K562 (cell line): ENCODE measurements around the gene C1QTNF12. TPM values are rescaled to one million over a fixed set of nuclear protein-coding genes. Genes with fewer than 3 reads are reported as not detected.
A peak's percentile ranks its signal among the peaks of the same experiment; 100 is the strongest.

Experiments
- CBX3 ChIP-seq, 2 experiments: IDR thresholded peaks; 1 replicate in 1 of 2; 2 replicates in 1 of 2; pipeline ENCODE4 v1.6.1; 2012; ENCODE audit warnings: inconsistent platforms in 2 of 2, low read length in 2 of 2, borderline replicate concordance in 1 of 2, control low read depth in 1 of 2
- CHAMP1 ChIP-seq: fragments of 450-650 bp; IDR thresholded peaks from 2 replicates; pipeline ENCODE4 v1.6.1; 2016; ENCODE audit warnings: mild to moderate bottlenecking
- CHD1 ChIP-seq: fragments of 200-600 bp; sonication (generic); IDR thresholded peaks from one replicate; pipeline ENCODE4 v1.6.1; 2012; ENCODE audit warnings: mild to moderate bottlenecking, moderate library complexity, low read length, inconsistent platforms
- GATAD2B ChIP-seq: fragments of 450-650 bp; IDR thresholded peaks from 2 replicates; pipeline ENCODE4 v1.6.1; 2017; ENCODE audit warnings: mild to moderate bottlenecking, borderline replicate concordance
- HNRNPLL ChIP-seq: fragments of 200-400 bp; formaldehyde crosslinking; IDR thresholded peaks from 2 replicates; pipeline ENCODE4 v1.6.1; 2017; ENCODE audit warnings: low read length, low read depth, mild to moderate bottlenecking; ENCODE audit not compliant: poor library complexity, severe bottlenecking
- NEUROD1 ChIP-seq: fragments of 150-350 bp; IDR thresholded peaks from 2 replicates; pipeline ENCODE4 v1.6.1; 2014; ENCODE audit warnings: borderline replicate concordance, low read length, low read depth; ENCODE audit not compliant: partially characterized antibody
- PKNOX1 ChIP-seq: fragments of 450-650 bp; IDR thresholded peaks from 2 replicates; pipeline ENCODE4 v1.6.1; 2016
- RBFOX2 ChIP-seq: fragments of 200-400 bp; formaldehyde crosslinking; IDR thresholded peaks from 2 replicates; pipeline ENCODE4 v1.6.1; 2017; ENCODE audit warnings: low read depth, mild to moderate bottlenecking, low read length, moderate library complexity
- SP2 ChIP-seq: IDR thresholded peaks from 2 replicates; pipeline ENCODE4 v1.6.1; 2011; ENCODE audit warnings: mild to moderate bottlenecking, low read depth, low read length, moderate library complexity; ENCODE audit not compliant: poor library complexity, severe bottlenecking; ENCODE audit errors: extremely low read depth
- STAG1 ChIP-seq: sonication (generic); formaldehyde crosslinking; IDR thresholded peaks from 2 replicates; pipeline ENCODE4 v1.5.0; 2020; ENCODE audit warnings: missing genetic modification reagents, borderline replicate concordance
- SUPT5H ChIP-seq: fragments of 450-650 bp; IDR thresholded peaks from 2 replicates; pipeline ENCODE4 v1.6.1; 2016
- THRAP3 ChIP-seq: fragments of 450-650 bp; IDR thresholded peaks from 2 replicates; pipeline ENCODE4 v1.6.1; 2016; ENCODE audit warnings: mild to moderate bottlenecking, inconsistent platforms, borderline replicate concordance
- TOE1 ChIP-seq, 2 experiments: fragments of 450-650 bp in 1 of 2; sonication (generic) in 1 of 2; formaldehyde crosslinking in 1 of 2; IDR thresholded peaks; 2 replicates each; pipeline versions ENCODE4 v1.7.1 to v1.8.0; 2016 to 2022; ENCODE audit warnings: borderline replicate concordance in 2 of 2, mild to moderate bottlenecking in 2 of 2, antibody characterized with exemption in 1 of 2, inconsistent platforms in 1 of 2, low read depth in 1 of 2, missing genetic modification reagents in 1 of 2, moderate library complexity in 1 of 2
- YBX1 ChIP-seq: fragments of 450-650 bp; IDR thresholded peaks from 2 replicates; pipeline ENCODE4 v1.7.1; 2016; ENCODE audit warnings: mild to moderate bottlenecking
- ZNF444 ChIP-seq: fragments of 250-450 bp; sonication (Bioruptor Pico); IDR thresholded peaks from 2 replicates; pipeline ENCODE4 v1.4.0; 2020; ENCODE audit warnings: mild to moderate bottlenecking, moderate library complexity
- ZNF586 ChIP-seq: fragments of 450-650 bp; formaldehyde crosslinking; conservative IDR thresholded peaks from 2 replicates; pipeline ENCODE4 v1.4.0; 2020; ENCODE audit warnings: mild to moderate bottlenecking, moderate library complexity
- ZNF609 ChIP-seq: sonication (generic); formaldehyde crosslinking; IDR thresholded peaks from 2 replicates; pipeline ENCODE4 v1.8.1; 2023; ENCODE audit warnings: missing genetic modification reagents, mild to moderate bottlenecking, borderline replicate concordance
- polyA plus RNA-seq, 8 experiments: library from polyadenylated mRNA; depleted of rRNA in 4 of 8; stranded (reverse) in 5 of 8; unstranded in 3 of 8; fragments of >200 nt; fragmentation: Nextera tagmentation in 2 of 8; fragmentation: Illumina TruSeq in 1 of 8; extraction: Ambion mirVana in 2 of 8; extraction: Trizol in 1 of 8; gene quantifications; 2 replicates each; pipeline versions ENCODE4 v1.2.1 to v1.2.3, GENCODE V29; 2011 to 2014; ENCODE audit warnings: inconsistent platforms in 1 of 8, missing spikeins in 1 of 8
- total RNA-seq, 7 experiments: library from RNA; depleted of rRNA in 6 of 7; stranded (reverse); fragments of >200 nt in 6 of 7; fragmentation: Illumina TruSeq in 2 of 7; extraction: Trizol in 2 of 7; gene quantifications; 2 replicates each; pipeline versions ENCODE4 v1.2.1 to v1.2.3, GENCODE V29; 2011 to 2021; ENCODE audit warnings: low replicate concordance in 1 of 7

The C1QTNF12 gene
- total and polyA plus RNA-seq, 9 of the 15 experiments (the other 6 are each of a cell fraction or from before 2014, with no cell fraction given), result 0.11 to 4.3 (median 0.93) TPM; not detected in 3

- TF ChIP-seq YBX1, result no peak
- TF ChIP-seq SP2, result no peak
- TF ChIP-seq STAG1 (CRISPR knock-in tag), result 0 out of 2 replicates have a peak, but pooled peaks have one; percentile 19
- TF ChIP-seq THRAP3, result no peak
- no peak for TF ChIP-seq CHAMP1
- peak; percentile 12 for TF ChIP-seq HNRNPLL
- TF ChIP-seq TOE1 (IDR thresholded peaks at IDR 0.05; ENCODE audit: borderline replicate concordance), result no peak
- TF ChIP-seq TOE1 (CRISPR knock-in tag; IDR thresholded peaks at IDR 0.05; ENCODE audit: borderline replicate concordance, low read depth), result 0 out of 2 replicates have a peak, but pooled peaks have one; percentile 70
- TF ChIP-seq ZNF609 (CRISPR knock-in tag), result peak; percentile 82; the same call in 1 of the 2 replicates
- TF ChIP-seq NEUROD1, result no peak
- peak; percentile 19; the same call in 1 of the 2 replicates for TF ChIP-seq RBFOX2
- peak; percentile 82 for TF ChIP-seq PKNOX1
- 0 out of 2 replicates have a peak, but pooled peaks have one; percentile 35 for TF ChIP-seq SUPT5H
- TF ChIP-seq CBX3 (IDR thresholded peaks at IDR 0.05; ENCODE audit: borderline replicate concordance in 1 of 2, low read length in 2 of 2), result no peak
- no peak for TF ChIP-seq ZNF444 (CRISPR knock-in tag)
- no peak for TF ChIP-seq GATAD2B
- TF ChIP-seq CHD1, result peak; percentile 26
- no peak for TF ChIP-seq ZNF586
Measured at GRCh38 chr1:1272341-1273208, 26.1 kb upstream of the C1QTNF12 start (continued).
